ENCODE data around the gene CENPQ.
"Not testable (repeated sequence)": the region's sequence is repeated elsewhere in the genome, so short reads cannot be mapped to it uniquely, and the experiment has no call there.

The CENPQ gene

GRCh38 chr6:49462927-49463611 lies at the start of gene CENPQ, which contains the start of gene MMUT:
Gene CENPQ (plus strand): TSS chr6:49463370. CDS start chr6:49470177, 6,807 bp downstream.
Gene MMUT (minus strand): TSS chr6:49463253. CDS start chr6:49459466, 3,787 bp downstream.
- peak; percentile 86 for DNase-seq (ENCODE audit: low read depth)

GRCh38 chr6:49415358-49415757 lies 47.8 kb upstream of the CENPQ start:
- no peak for DNase-seq (ENCODE audit: low read depth)

- DNase-seq (ENCODE audit: low read depth) = no peak
Observed at GRCh38 chr6:49416195-49416594, 47.0 kb upstream of the CENPQ start.

- DNase-seq (ENCODE audit: low read depth) = no peak
Observed at GRCh38 chr6:49423817-49424216, 39.4 kb upstream of the CENPQ start.

GRCh38 chr6:49430187-49430586 lies 33.0 kb upstream of the CENPQ start:
- DNase-seq (ENCODE audit: low read depth) = no peak

- DNase-seq (ENCODE audit: low read depth) = no peak
Observed at GRCh38 chr6:49430866-49431265, 32.3 kb upstream of the CENPQ start.

GRCh38 chr6:49453221-49453620 lies 9.9 kb upstream of the CENPQ start:
- no peak for DNase-seq (ENCODE audit: low read depth)

- DNase-seq (ENCODE audit: low read depth) = no peak
Observed at GRCh38 chr6:49454787-49455709, 8.1 kb upstream of the CENPQ start.

- DNase-seq (ENCODE audit: low read depth) = no peak
Observed at GRCh38 chr6:49457771-49458170, 5.4 kb upstream of the CENPQ start.

GRCh38 chr6:49462071-49462470 lies 1.1 kb upstream of the CENPQ start:
- DNase-seq (ENCODE audit: low read depth) = no peak

GRCh38 chr6:49462599-49462926 lies 607 bp upstream of the CENPQ start:
- DNase-seq (ENCODE audit: low read depth) = no peak

- no peak for DNase-seq (ENCODE audit: low read depth)
Observed at GRCh38 chr6:49463612-49463967, 420 bp downstream of the CENPQ start.

- DNase-seq (ENCODE audit: low read depth) = no peak
Observed at GRCh38 chr6:49464691-49465090, 1.5 kb downstream of the CENPQ start.

GRCh38 chr6:49468042-49468441 lies 4.9 kb downstream of the CENPQ start:
- DNase-seq (ENCODE audit: low read depth) = no peak

- DNase-seq (ENCODE audit: low read depth) = not testable (repeated sequence)
Observed at GRCh38 chr6:49476564-49476963, 13.4 kb downstream of the CENPQ start.

- DNase-seq (ENCODE audit: low read depth) = no peak
Observed at GRCh38 chr6:49479308-49479970, 16.3 kb downstream of the CENPQ start.

- not testable (repeated sequence) for DNase-seq (ENCODE audit: low read depth)
Observed at GRCh38 chr6:49481846-49482245, 18.7 kb downstream of the CENPQ start.

- DNase-seq (ENCODE audit: low read depth) = not testable (repeated sequence)
Observed at GRCh38 chr6:49483380-49483779, 20.2 kb downstream of the CENPQ start.

- no peak for DNase-seq (ENCODE audit: low read depth)
Observed at GRCh38 chr6:49490633-49491032, 27.5 kb downstream of the CENPQ start.

- DNase-seq (ENCODE audit: low read depth) = no peak
Observed at GRCh38 chr6:49497304-49497703, 34.1 kb downstream of the CENPQ start.

GRCh38 chr6:49499126-49499525 lies 36.0 kb downstream of the CENPQ start:
- no peak for DNase-seq (ENCODE audit: low read depth)

- DNase-seq (ENCODE audit: low read depth) = no peak
Observed at GRCh38 chr6:49499623-49500022, 36.5 kb downstream of the CENPQ start, which contains the start of gene GLYATL3. Gene GLYATL3 (plus strand): TSS chr6:49499923. CDS start chr6:49511991, 12,068 bp downstream.

- no peak for DNase-seq (ENCODE audit: low read depth)
Observed at GRCh38 chr6:49504666-49505065, 41.5 kb downstream of the CENPQ start.

Measured in GM04504 (cell line).